DOHH2 (cell line): Measurements from ENCODE around the gene HOXA9.

Source experiments
- H3F3A ChIP-seq: fragments of 200-600 bp; sonication (generic), shearing (Covaris generic); 2 replicates; pipeline ENCODE4 v1.6.0; 2016; ENCODE audit warnings: antibody characterized with exemption, mild to moderate bottlenecking; ENCODE audit not compliant: control insufficient read depth, insufficient read depth
- H3K27ac ChIP-seq: fragments of 200-600 bp; sonication (generic); 2 replicates; pipeline ENCODE4 v1.5.1; 2014; ENCODE audit warnings: low read depth, mild to moderate bottlenecking, low read length, moderate library complexity
- H3K27me3 ChIP-seq: fragments of 200-600 bp; sonication (generic); 2 replicates; pipeline ENCODE4 v1.6.1; 2014; ENCODE audit warnings: mild to moderate bottlenecking, low read length, mixed read lengths; ENCODE audit not compliant: control insufficient read depth
- H3K36me3 ChIP-seq: fragments of 200-600 bp; sonication (generic); 2 replicates; pipeline ENCODE4 v1.6.1; 2014; ENCODE audit warnings: mild to moderate bottlenecking, low read length, moderate library complexity, mixed read lengths; ENCODE audit not compliant: control insufficient read depth
- H3K4me1 ChIP-seq: fragments of 200-600 bp; sonication (generic); 2 replicates; pipeline ENCODE4 v1.6.1; 2014; ENCODE audit warnings: mild to moderate bottlenecking, low read length, mixed read lengths; ENCODE audit not compliant: control insufficient read depth
- H3K4me2 ChIP-seq: fragments of 200-600 bp; sonication (generic); 2 replicates; pipeline ENCODE4 v1.6.0; 2014; ENCODE audit warnings: mild to moderate bottlenecking, low read length, moderate library complexity
- H3K4me3 ChIP-seq: fragments of 200-600 bp; sonication (generic); 2 replicates; pipeline ENCODE4 v1.5.1; 2014; ENCODE audit warnings: mild to moderate bottlenecking, low read length, mixed read lengths
- H3K79me2 ChIP-seq: fragments of 200-600 bp; sonication (generic); 2 replicates; pipeline ENCODE4 v1.6.1; 2014; ENCODE audit warnings: mild to moderate bottlenecking, low read length, mixed read lengths; ENCODE audit not compliant: control insufficient read depth
- H3K9me2 ChIP-seq: fragments of 200-600 bp; sonication (generic); replicated peaks from 2 replicates; pipeline ENCODE4 v1.6.1; 2014; ENCODE audit warnings: mild to moderate bottlenecking, low read length, mixed read lengths; ENCODE audit not compliant: control insufficient read depth
- H3K9me3 ChIP-seq: fragments of 200-600 bp; sonication (generic); 2 replicates; pipeline ENCODE4 v1.6.1; 2014; ENCODE audit warnings: antibody characterized with exemption, low read length, mixed read lengths; ENCODE audit not compliant: control insufficient read depth, insufficient read depth
- H4K20me1 ChIP-seq: fragments of 200-600 bp; sonication (generic); 2 replicates; pipeline ENCODE4 v1.6.0; 2014; ENCODE audit warnings: low read depth, mild to moderate bottlenecking, antibody characterized with exemption, low read length, moderate library complexity; ENCODE audit not compliant: control insufficient read depth, insufficient read depth
- CTCF ChIP-seq: fragments of 200-600 bp; sonication (generic); IDR thresholded peaks from one replicate; pipeline ENCODE4 v1.5.1; 2014; ENCODE audit warnings: antibody characterized with exemption, mild to moderate bottlenecking, low read depth, low read length; ENCODE audit not compliant: poor library complexity, severe bottlenecking
- EZH2phosphoT487 ChIP-seq: fragments of 200-600 bp; sonication (generic); IDR thresholded peaks from 2 replicates; pipeline ENCODE4 v1.6.1; 2017; ENCODE audit warnings: borderline replicate concordance, mild to moderate bottlenecking, antibody characterized with exemption, low read length, moderate library complexity, mixed read lengths

Gene HOXA9

GRCh38 chr7:27143950-27144780, 21.2 kb downstream of the HOXA9 start:
- Histone ChIP-seq H3K79me2 (no peaks in the 10 kb centered on the region), H3F3A (no peaks in the 10 kb centered on the region), H3K4me3 (no peak overlapping the region), H3K9me3 (no peaks in the 10 kb centered on the region), H3K9me2 (no peaks in the 10 kb centered on the region), H3K36me3 (no peaks in the 10 kb centered on the region), H3K4me2 (peak overlapping the region; percentile 75), H3K27me3 (peaks cover 38% of the 10 kb centered on the region), H4K20me1 (no peaks in the 10 kb centered on the region), H3K4me1 (peaks cover 24% of the 10 kb centered on the region), H3K27ac (no peak overlapping the region)
- no peak for TF ChIP-seq EZH2phosphoT487
- TF ChIP-seq CTCF, result peak; percentile 49

DNA sequence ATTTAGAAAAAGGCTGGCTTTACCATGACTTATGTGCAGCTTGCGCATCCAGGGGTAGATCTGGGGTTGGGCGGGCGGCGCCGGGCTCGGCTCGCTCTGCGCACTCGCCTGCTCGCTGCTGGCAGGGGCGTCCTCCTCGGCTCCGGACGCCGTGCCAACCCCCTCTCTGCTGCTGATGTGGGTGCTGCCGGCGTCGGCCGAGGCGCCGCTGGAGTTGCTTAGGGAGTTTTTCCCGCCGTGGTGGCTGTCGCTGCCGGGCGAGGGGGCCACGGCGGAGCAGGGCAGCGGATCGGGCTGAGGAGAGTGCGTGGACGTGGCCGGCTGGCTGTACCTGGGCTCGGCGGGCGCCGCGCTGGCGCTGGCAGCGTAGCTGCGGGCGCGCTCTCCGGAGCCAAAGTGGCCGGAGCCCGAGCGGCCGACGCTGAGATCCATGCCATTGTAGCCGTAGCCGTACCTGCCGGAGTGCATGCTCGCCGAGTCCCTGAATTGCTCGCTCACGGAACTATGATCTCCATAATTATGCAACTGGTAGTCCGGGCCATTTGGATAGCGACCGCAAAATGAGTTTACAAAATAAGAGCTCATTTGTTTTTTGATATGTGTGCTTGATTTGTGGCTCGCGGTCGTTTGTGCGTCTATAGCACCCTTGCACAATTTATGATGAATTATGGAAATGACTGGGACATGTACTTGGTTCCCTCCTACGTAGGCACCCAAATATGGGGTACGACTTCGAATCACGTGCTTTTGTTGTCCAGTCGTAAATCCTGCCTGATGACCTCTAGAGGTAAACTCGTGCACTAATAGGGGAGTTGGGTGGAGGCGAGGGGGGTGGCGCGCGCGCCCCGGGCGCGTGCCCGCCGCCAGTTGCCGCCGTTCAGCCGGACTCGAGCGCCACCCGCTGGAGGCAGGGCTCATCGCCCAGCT, 22.1 kb downstream of the HOXA9 start, which contains the start of gene HOXA5:
Gene HOXA5 (minus strand): TSS at position 659 of the 927 bp plus-strand sequence. CDS start 74 bp downstream, at position 585.
- peaks cover 37% of the 10 kb centered on the region for H3K27me3 ChIP-seq
- no peaks in the 10 kb centered on the region for H3F3A ChIP-seq
- H4K20me1 ChIP-seq, result no peaks in the 10 kb centered on the region
- H3K9me2 ChIP-seq, result no peaks in the 10 kb centered on the region
- peak; percentile 81 for TF ChIP-seq CTCF
- TF ChIP-seq EZH2phosphoT487, result no peak
- no peaks in the 10 kb centered on the region for H3K9me3 ChIP-seq
- no peaks in the 10 kb centered on the region for H3K79me2 ChIP-seq
- H3K27ac ChIP-seq, result no peak within 1 kb of the TSS
- H3K4me1 ChIP-seq, result peaks cover 16% of the 10 kb centered on the region
- no peaks in the 10 kb centered on the region for H3K36me3 ChIP-seq
- H3K4me3 ChIP-seq, result peak within 1 kb of the TSS; percentile 70
- peak within 1 kb of the TSS; percentile 75 for H3K4me2 ChIP-seq

DNA sequence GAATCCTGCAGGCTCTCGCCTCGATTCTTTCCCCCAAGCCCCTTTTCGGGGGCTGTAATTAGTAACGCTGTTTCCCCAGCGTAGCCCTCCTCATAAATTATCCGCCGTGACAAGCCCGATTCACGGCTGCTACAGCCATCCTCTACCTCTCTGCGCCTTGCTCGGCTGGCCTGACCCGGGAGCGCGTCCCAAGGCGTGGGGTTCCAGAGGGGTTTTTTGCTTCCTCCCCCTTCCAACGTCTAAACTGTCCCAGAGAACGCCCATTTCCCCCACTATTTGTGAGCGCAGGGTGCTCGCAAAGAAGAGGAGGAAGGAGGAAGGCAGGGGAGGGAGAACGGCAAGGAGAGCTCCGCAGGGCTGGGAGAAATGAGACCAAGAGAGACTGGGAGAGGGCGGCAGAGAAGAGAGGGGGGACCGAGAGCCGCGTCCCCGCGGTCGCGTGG, 22.7 kb downstream of the HOXA9 start:
- H3K36me3 ChIP-seq, result no peaks in the 10 kb centered on the region
- peaks cover 38% of the 10 kb centered on the region for H3K27me3 ChIP-seq
- H3F3A ChIP-seq, result no peaks in the 10 kb centered on the region
- no peak overlapping the region for H3K27ac ChIP-seq
- no peaks in the 10 kb centered on the region for H4K20me1 ChIP-seq
- TF ChIP-seq EZH2phosphoT487 (no peak), CTCF (no peak)
- peaks cover 10% of the 10 kb centered on the region for H3K4me1 ChIP-seq
- H3K4me2 ChIP-seq, result peak overlapping the region; percentile 75
- peak overlapping the region; percentile 70 for H3K4me3 ChIP-seq
- no peaks in the 10 kb centered on the region for H3K9me3 ChIP-seq
- no peaks in the 10 kb centered on the region for H3K9me2 ChIP-seq
- H3K79me2 ChIP-seq, result no peaks in the 10 kb centered on the region
